GM19025 (cell line): ENCODE data around the gene TSSK3.
"Not testable (repeated sequence)": the region's sequence is repeated elsewhere in the genome, so short reads cannot be mapped to it uniquely, and the experiment has no call there.

Experiments used
- ATAC-seq: cut with Tn5 transposase; IDR thresholded peaks from one replicate; pipeline ENCODE4 v1.9.1; 2021; ENCODE audit warnings: mild to moderate bottlenecking, low read depth, moderate library complexity; ENCODE audit not compliant: unreplicated experiment

TSSK3 gene

GRCh38 chr1:32394890-32395432 lies 32.6 kb downstream of the TSSK3 start:
- ATAC-seq = no peak

- ATAC-seq = not testable (repeated sequence)
Observed at GRCh38 chr1:32396524-32396923, 34.2 kb downstream of the TSSK3 start.

GRCh38 chr1:32398401-32398800 lies 36.1 kb downstream of the TSSK3 start:
- no peak for ATAC-seq

- no peak for ATAC-seq
Observed at GRCh38 chr1:32399843-32400242, 37.5 kb downstream of the TSSK3 start.

GRCh38 chr1:32400876-32401631 lies 38.7 kb downstream of the TSSK3 start:
- no peak for ATAC-seq

- no peak for ATAC-seq
Observed at GRCh38 chr1:32404946-32405345, 42.6 kb downstream of the TSSK3 start.

- ATAC-seq = no peak
Observed at GRCh38 chr1:32405672-32406467, 43.5 kb downstream of the TSSK3 start.

- ATAC-seq = no peak
Observed at GRCh38 chr1:32406629-32407111, 44.3 kb downstream of the TSSK3 start.

GRCh38 chr1:32411261-32411660 lies 48.9 kb downstream of the TSSK3 start:
- no peak for ATAC-seq

GRCh38 chr1:32413507-32414185 lies 51.3 kb downstream of the TSSK3 start:
- ATAC-seq = no peak
